B cell (primary cell): ENCODE measurements around the gene DNAJB2.

Experiments used
- CTCF ChIP-seq: fragments of 200-600 bp; IDR thresholded peaks from one replicate; pipeline ENCODE4 v1.8.0; 2022; ENCODE audit warnings: antibody characterized with exemption, mild to moderate bottlenecking
- EZH2 ChIP-seq: IDR thresholded peaks from 2 replicates; pipeline ENCODE4 v1.6.1; 2012; ENCODE audit warnings: borderline replicate concordance, low read depth, mild to moderate bottlenecking, moderate library complexity, low read length; ENCODE audit not compliant: insufficient read depth, poor library complexity, severe bottlenecking

DNA sequence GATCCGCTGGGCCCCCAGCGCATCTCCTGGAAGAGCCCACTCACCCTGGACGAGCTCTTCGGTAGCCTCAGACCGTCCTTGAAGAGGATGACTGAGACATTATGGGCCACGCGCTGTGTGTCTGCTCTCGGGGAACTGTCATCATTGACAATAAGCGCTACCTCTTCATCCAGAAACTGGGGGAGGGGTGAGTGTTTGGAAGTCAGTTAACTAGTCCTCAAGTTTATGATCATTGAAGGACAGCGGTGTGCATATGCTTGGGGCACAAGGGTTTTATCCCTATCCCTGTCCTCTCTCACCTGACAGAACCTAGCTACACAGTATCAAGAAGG, 33.3 kb upstream of the DNAJB2 start:
- TF ChIP-seq CTCF (no peak), EZH2 (no peak)
